DMS53 (cell line): ENCODE data around the gene ZNF280C.
"Not testable (repeated sequence)": the region's sequence is repeated elsewhere in the genome, so short reads cannot be mapped to it uniquely, and the experiment has no call there.

Source experiments
- DNase-seq: peaks from one replicate; lab custom pipeline; 2025; lab: John Stamatoyannopoulos, UW

The ZNF280C gene

GRCh38 chrX:130261296-130261893 is 7.3 kb downstream of the ZNF280C start:
- DNase-seq: no peak

DNA sequence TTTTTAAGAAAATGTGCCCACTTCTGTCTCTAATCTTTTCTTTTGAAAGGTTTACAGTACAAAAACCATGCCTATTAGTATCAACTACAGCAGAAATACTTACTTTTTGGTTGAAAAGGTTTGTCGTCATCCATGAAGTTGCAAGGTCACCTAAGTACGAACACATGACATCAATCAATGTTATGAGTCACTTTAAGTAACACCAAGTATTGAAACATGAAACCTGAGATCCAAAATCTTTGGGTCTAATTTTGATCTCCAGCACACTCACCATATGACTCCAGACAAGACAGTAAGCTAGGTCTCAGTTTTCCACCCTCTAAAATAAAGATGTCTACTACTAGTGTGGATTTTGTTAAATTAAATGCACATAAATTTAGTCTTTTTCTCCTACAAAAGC is 8.4 kb downstream of the ZNF280C start:
- no peak for DNase-seq

DNA sequence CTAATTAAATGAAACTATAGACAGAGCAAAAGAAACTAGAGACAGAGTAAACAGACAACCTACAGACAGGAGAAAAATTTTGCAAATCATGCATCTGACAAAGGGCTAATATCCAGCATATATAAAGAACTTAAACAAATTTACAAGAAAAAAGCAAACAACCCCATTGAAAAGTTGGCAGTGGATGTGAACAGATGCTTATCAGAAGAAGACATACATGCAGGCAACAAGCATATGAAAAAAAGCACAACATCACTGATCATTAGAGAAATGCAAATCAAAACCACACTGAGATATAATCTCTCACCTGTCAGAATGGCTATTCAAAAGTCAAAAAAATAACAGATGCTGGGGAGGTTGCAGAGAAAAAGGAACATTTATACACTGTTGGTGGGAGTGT is 14.8 kb downstream of the ZNF280C start:
- DNase-seq: no peak

GRCh38 chrX:130251671-130252070 is 17.0 kb downstream of the ZNF280C start:
- DNase-seq: no peak

DNA sequence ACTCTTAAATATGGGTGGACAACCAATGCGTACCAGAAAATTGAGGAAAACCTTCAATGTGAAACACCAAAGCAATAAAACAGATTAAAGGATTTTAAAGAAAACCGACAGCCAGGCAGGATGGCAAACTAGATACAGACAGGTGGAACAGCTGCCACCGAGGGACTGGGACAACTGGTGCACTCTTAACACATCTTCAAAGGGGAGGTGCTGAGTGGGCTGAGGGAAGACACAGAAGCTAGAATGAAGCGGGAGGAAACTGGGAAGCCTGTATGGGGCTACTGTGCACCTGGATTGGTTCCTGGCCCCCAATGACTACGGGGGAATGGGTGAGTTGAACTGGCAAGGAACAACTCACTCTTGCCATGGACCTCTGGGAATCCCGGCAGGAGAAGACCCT is 20.7 kb downstream of the ZNF280C start:
- no peak for DNase-seq

GRCh38 chrX:130246084-130246483 is 22.6 kb downstream of the ZNF280C start:
- no peak for DNase-seq

DNA sequence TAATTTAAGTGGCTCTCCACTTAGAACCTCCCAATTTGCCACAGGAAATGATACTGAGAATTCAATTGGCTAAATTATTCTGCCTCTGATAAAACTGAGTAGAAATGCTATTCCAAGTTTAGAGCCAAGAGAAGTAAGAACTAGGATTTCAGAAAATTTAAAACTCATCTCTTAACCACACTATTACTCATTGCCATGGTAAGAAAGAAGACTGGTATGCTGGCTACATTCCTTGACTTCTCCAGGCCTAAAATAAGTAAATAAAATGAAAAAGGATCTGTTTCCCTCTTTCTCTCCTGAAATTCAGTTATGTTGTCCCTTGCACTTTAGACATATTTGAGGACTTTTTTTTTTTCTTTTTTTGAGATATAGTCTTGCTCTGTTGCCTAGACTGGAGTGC is 23.3 kb downstream of the ZNF280C start:
- DNase-seq: no peak

DNA sequence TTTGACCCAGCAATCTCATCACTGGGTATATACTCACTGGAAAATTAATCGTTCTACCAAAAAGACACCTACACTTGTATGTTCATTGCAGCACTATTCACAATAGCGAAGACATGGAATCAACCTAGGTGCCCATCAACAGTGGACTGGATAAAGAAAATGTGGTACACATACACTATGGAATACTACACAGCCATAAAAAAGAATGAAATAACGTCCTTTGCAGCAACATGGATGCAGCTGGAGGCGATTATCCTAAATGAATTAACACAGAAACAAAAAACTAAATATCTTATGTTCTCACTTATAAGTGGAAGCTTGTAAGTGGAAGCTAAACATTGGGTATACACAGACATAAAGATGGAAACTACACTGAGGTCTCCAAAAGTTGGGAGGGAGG is 37.5 kb downstream of the ZNF280C start:
- DNase-seq: not testable (repeated sequence)

GRCh38 chrX:130228871-130229270 is 39.8 kb downstream of the ZNF280C start:
- no peak for DNase-seq

DNA sequence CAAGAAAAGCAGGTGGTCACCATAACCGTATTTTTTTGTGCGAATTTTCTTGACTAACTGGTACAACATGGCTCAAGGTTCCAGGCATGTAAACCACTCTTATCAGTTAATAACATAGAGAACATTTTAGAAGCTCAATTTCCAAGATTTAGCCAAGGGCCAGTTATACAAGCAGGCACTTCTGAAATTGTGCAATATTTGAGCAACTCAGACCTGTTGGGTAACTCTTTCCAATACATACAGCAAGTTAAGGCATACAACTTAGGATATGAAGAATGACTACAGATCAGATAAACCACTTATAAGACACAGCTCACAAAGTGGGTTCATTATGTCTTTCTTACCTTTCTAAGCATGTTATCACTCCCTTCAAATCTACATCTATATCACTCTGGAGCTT is 43.9 kb downstream of the ZNF280C start:
- no peak for DNase-seq

- DNase-seq: no peak
Measured at GRCh38 chrX:130216320-130216719, 52.4 kb downstream of the ZNF280C start.

GRCh38 chrX:130213376-130213775 is 55.3 kb downstream of the ZNF280C start:
- DNase-seq: no peak

GRCh38 chrX:130212371-130212770 is 56.3 kb downstream of the ZNF280C start:
- no peak for DNase-seq

DNA sequence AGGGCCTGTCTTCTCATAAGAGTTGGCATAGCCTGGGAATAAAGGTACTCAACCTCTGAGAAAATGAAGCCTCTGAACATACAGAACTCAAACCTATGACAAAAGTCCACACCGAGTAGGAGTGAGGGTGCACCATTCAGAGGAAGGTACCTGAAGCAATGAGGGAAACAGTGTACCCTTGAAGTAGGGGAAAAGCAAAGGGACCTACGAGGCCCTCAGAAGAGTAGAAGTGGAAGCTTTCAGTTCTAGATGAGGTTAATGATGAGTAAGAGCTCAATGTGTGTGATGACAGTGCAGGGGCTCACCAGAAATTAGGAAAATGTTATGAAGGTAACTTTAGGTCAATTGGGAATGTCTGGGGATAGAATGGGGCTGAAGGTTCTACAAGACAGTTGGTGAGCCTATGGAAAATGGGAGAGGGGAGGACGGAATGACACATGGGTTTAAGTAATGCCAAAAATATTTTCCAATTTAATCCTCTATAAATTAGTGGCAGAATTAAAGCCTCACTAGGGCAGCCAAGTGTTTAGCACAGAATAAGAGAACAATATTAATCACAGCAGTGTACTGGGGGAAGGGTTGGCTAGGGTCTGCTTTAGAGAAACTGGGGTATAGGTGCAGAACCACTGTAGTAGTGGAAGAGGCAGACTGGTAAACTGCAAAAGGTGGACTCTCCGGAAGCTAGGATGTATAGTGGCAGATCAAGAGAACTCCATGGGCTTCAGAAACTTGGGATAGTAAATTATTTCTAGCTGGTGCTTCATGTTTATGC is 57.1 kb downstream of the ZNF280C start:
- no peak for DNase-seq

GRCh38 chrX:130204647-130205046 is 64.1 kb downstream of the ZNF280C start:
- no peak for DNase-seq

DNA sequence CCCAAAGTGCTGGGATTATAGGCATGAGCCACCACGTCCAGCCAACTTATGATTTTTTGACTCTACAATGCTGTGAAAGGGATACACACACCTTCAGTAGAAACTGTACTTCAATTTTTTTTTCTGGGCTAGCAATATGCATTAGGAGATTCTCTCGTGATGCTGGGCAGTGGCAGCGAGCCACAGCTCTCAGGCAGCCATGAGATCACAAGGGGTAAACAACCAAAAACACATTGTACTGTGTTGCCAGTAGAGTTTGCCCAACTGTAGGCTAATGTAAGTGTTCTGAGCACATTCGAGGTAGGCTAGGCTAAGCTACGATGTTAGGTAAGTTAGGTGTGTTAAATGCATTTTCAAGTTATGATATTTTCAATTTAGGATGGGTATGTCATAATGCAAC is 71.2 kb downstream of the ZNF280C start:
- DNase-seq: no peak

DNA sequence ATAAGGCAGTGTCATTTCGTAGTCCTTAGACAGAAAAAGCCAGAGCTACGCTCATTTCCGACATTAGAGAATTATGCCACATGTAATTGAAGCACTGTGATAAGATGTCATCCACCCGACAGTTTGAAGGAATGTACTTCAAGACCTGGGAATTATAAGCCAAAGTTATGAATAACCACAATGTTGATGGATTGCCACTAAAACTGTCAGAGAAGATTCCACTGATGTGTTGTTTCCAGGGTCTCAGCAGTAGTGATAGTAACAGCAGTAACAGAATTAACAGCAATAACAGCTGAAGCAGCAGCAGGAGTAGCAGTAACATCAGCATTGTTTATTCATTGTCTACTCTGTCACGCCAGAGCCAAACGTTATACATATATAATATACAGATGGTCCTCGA is 72.2 kb downstream of the ZNF280C start:
- no peak for DNase-seq

GRCh38 chrX:130190801-130191200 is 77.9 kb downstream of the ZNF280C start:
- DNase-seq: no peak

DNA sequence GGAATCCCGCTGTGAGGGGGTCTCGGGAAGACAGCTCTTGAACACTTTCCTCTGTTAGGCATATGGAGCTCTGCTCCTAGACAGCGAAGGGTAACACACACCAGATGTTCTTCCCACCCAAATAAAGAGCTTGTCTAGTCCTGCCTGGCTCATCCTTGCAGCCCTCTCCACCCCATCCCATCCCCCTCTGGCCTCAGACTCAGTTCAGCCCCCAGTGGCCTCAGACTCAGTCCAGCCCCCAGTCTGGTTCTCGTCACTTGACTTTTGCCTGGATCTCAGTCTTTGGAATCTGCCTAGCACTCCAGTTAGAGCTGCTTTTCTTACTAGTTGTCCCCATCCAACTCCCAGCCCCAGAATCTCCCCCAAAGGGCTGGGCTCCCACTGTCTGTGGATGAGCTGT is 82.0 kb downstream of the ZNF280C start:
- DNase-seq: no peak

DNA sequence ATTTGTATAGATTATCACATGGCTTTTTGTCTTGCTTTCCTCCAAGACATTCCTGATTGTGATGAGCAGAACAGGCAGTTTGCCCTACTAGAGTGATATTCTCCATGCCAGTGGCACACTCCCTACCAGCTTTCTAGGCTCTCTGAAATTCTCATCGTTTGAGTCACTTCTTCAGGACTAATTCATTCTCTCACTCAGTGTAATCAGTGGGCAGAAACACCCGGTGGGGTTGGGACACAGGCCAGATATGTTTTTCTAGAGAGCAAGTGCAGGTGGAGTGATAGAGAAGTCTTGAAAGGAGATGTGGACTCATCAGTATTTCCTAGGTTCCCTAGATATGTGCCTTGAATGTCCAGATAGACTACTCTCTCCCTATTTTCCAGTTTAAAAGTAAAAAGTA is 83.8 kb downstream of the ZNF280C start:
- DNase-seq: no peak

DNA sequence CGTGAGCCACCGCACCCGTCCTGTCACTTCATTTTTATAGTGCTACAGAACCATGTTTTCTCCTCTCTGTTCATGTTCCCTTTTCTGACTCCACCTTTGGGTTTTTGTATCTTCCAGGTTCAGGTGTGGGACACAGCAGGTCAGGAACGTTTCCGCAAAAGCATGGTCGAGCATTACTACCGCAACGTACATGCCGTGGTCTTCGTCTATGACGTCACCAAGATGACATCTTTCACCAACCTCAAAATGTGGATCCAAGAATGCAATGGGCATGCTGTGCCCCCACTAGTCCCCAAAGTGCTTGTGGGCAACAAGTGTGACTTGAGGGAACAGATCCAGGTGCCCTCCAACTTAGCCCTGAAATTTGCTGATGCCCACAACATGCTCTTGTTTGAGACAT is 84.5 kb downstream of the ZNF280C start:
- DNase-seq: no peak

- DNase-seq: no peak
Measured at GRCh38 chrX:130179579-130180215, 89.0 kb downstream of the ZNF280C start.

- DNase-seq: no peak
Measured at GRCh38 chrX:130179170-130179569, 89.5 kb downstream of the ZNF280C start.
